GM21515 (cell line): Measurements from ENCODE around the gene FBXL13.
"Not testable (repeated sequence)": the region's sequence is repeated elsewhere in the genome, so short reads cannot be mapped to it uniquely, and the experiment has no call there.

Experiments
- ATAC-seq: cut with Tn5 transposase; IDR thresholded peaks from one replicate; pipeline ENCODE4 v1.9.1; 2021; ENCODE audit not compliant: unreplicated experiment

FBXL13 gene

GRCh38 chr7:103080923-103081322, 6.3 kb upstream of the FBXL13 start:
- ATAC-seq = no peak

GRCh38 chr7:103079836-103080235, 5.2 kb upstream of the FBXL13 start:
- ATAC-seq = no peak

GRCh38 chr7:103078226-103078625, 3.6 kb upstream of the FBXL13 start:
- not testable (repeated sequence) for ATAC-seq

- ATAC-seq = no peak
These were observed 2.7 kb upstream of the FBXL13 start for GRCh38 chr7:103077318-103077717.

GRCh38 chr7:103076764-103077163, 2.2 kb upstream of the FBXL13 start:
- no peak for ATAC-seq

- ATAC-seq = peak; percentile 44
These were observed 832 bp upstream of the FBXL13 start for GRCh38 chr7:103075337-103075918.

GRCh38 chr7:103073989-103074518, 542 bp downstream of the FBXL13 start:
- ATAC-seq = no peak

- no peak for ATAC-seq
These were observed 3.6 kb downstream of the FBXL13 start for GRCh38 chr7:103071000-103071399.

GRCh38 chr7:103068414-103069403, 5.9 kb downstream of the FBXL13 start:
- ATAC-seq = no peak

GRCh38 chr7:103065667-103066066, 8.9 kb downstream of the FBXL13 start:
- no peak for ATAC-seq

- no peak for ATAC-seq
These were observed 10.7 kb downstream of the FBXL13 start for GRCh38 chr7:103063895-103064294.

- ATAC-seq = no peak
These were observed 15.1 kb downstream of the FBXL13 start for GRCh38 chr7:103059471-103059870.

- no peak for ATAC-seq
These were observed 16.5 kb downstream of the FBXL13 start for GRCh38 chr7:103058122-103058521.

- not testable (repeated sequence) for ATAC-seq
These were observed 18.6 kb downstream of the FBXL13 start for GRCh38 chr7:103056006-103056405.

- no peak for ATAC-seq
These were observed 23.1 kb downstream of the FBXL13 start for GRCh38 chr7:103051519-103051918.

GRCh38 chr7:103048833-103049232, 25.8 kb downstream of the FBXL13 start:
- no peak for ATAC-seq

GRCh38 chr7:103041815-103042214, 32.8 kb downstream of the FBXL13 start:
- ATAC-seq = not testable (repeated sequence)

GRCh38 chr7:103037823-103038739, 36.5 kb downstream of the FBXL13 start:
- ATAC-seq = not testable (repeated sequence)

- ATAC-seq = no peak
These were observed 37.1 kb downstream of the FBXL13 start for GRCh38 chr7:103037476-103037822.

- ATAC-seq = not testable (repeated sequence)
These were observed 40.3 kb downstream of the FBXL13 start for GRCh38 chr7:103034318-103034717.

- no peak for ATAC-seq
These were observed 42.8 kb downstream of the FBXL13 start for GRCh38 chr7:103031781-103032180.
